ENCODE results near the gene UBE2G1.
"Not testable (repeated sequence)": the region's sequence is repeated elsewhere in the genome, so short reads cannot be mapped to it uniquely, and the experiment has no call there.

UBE2G1 gene, protein sequence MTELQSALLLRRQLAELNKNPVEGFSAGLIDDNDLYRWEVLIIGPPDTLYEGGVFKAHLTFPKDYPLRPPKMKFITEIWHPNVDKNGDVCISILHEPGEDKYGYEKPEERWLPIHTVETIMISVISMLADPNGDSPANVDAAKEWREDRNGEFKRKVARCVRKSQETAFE

DNA sequence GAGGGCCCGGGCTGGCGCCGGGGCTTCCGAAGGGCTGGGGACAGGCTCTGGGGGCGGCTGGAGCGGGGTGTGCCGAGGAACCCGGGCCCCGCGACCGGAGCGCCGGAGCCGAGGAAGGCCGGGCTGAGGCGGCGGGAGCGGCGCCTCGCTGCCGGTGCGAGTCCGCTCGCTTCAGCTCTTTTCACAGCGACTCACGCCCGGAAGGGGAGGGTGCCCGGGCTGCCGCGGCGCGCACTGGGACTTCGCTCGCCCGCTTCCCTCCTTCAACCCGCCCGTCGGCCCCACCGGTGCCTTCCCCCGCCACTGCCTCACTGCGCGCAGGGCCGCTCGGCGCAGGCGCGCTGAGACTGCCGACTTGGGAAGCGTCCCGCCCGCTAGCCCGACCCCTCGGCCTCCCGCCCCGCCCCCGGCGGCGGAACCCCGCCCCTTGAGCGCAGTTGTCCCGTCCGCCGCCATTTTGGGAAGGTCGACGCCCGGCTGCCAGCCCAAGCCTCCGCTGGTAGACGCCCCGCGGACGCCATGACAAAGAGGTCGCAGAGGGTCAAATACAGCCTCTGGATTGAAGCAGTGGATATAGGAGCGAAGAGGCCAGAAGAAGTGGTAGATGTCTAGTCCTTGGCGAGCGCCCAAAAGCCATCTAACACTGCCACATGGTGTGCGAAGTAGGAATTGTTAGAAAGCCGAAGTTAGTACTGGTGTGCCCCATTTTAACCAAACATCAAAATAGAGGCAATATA, at the start of gene UBE2G1:
TSS of gene UBE2G1 (minus strand) at position 349 of the 737 bp plus-strand sequence. CDS start 359 bp downstream, outside the sequence.
- FAIRE-seq: peak; percentile 37
- DNase-seq (ENCODE audit: low spot score): peak; percentile 95

DNA sequence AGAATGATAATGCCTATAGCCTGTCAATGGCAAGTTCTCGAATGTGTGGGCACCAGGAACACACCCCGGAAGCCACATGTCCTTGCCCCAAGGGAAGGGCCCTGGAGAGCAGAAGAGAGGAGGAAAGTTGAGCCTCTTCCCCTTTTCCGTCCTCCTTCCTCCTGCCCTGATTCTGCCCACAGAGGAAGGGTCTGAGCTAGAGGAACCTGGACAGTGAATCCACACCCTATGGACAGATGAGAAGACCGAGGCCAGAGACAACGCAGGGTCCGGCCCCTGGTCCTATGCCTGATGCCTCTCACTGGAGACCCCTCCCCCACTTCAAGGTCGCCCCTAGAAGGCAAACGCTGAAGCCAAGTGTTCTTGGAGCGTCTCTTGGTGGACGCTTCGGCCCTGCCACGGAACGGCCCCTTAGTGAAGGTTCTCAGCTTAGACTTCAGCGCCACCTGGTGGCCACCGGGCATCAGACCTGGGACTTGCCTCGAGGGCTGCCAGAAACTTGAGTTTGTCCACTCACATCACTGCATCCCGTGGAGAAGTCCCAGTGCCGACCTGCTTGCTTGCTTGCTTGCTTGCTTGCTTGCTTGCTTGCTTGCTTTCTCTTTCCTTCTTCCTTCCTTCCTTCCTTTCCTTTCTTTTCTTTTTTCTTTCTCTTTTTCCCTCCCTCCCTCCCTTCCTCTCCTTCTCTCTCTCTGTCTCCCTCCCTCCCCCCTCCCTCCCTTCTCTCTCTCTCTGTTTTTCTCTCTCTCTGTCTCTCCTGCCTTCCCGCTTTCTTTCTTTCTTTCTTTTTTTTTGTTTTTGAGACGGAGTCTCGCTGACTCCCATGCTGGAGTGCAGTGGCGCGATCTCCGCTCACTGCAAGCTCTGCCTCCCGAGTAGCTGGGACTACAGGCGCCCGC, 46.7 kb upstream of the UBE2G1 start:
- DNase-seq (ENCODE audit: low spot score) (peak; percentile 81), FAIRE-seq (no peak)

DNA sequence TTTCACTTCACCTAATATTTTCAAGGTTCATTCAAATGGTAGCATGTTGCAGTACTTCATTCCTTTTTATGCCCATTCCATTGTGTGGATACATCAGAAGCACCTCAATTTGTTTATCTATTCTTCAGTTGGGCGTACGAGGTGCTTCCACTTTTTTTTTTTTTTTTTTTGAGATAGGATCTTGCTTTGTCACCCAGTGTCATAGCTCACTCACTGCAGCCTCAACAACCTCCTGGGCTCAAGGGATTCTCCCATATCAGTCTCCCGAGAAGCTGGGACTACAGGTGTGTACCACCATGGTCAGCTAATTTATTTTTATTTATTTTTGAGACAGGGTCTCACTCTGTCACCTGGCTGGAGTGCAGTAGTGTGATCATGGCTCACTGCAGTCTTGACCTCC, 44.7 kb upstream of the UBE2G1 start:
- FAIRE-seq (no peak), DNase-seq (ENCODE audit: low spot score) (no peak)

DNA sequence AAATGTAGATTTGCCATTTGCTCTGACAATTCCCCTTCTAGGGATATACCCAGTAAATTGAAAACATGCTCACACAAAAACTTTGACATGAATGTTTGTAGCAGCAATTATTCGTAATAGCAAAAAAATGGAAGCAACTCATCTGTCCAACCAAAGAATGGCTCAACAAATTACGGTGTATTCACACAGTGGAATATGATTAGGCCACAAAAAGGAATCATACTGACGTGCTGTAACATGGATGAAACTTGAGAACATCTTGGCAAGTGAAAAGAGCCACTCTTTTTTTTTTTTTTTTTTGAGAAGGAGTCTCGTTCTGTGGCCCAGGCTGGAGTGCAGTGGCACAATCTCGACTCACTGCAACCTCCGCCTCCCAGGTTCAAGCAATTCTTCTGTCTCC, 43.2 kb upstream of the UBE2G1 start:
- FAIRE-seq: no peak
- DNase-seq (ENCODE audit: low spot score): no peak

DNA sequence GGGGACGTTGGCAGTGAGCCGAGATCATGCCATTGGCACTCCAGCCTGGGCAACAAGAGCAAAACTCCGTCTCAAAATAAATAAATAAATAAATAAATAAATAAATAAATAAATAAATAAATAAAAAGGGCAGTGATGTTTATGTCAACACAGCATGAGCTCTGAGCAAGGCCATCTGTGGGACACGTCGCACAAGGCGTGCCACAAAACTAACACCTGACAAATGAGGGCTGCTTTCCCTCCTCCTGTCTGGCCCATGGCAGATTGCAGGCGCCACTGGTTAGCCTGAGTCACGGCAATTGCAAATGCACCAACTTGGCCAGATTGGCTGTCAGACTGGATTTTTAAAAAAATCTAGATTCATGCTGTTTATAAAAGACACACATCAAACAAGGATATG, 41.4 kb upstream of the UBE2G1 start:
- no peak for DNase-seq (ENCODE audit: low spot score)
- FAIRE-seq: no peak

DNA sequence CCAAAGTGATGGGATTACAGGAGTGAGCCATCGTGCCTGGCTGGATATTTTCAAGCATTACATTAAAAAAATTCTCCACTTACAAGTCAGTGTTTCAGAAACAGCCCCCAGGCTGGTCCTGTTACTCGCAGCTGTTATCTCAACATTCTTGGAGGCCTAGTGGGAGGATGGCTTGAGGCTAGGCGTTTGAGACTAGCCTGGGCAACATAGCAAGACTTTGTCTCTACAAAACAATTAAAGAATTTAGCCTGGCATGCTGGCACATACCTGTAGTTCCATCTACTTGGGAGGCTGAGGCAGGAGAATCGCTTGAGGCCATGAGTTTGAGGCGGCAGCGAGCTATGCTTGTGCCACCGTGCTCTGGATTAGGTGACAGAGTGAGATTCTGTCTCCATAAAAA, 40.7 kb upstream of the UBE2G1 start:
- FAIRE-seq: no peak
- no peak for DNase-seq (ENCODE audit: low spot score)

DNA sequence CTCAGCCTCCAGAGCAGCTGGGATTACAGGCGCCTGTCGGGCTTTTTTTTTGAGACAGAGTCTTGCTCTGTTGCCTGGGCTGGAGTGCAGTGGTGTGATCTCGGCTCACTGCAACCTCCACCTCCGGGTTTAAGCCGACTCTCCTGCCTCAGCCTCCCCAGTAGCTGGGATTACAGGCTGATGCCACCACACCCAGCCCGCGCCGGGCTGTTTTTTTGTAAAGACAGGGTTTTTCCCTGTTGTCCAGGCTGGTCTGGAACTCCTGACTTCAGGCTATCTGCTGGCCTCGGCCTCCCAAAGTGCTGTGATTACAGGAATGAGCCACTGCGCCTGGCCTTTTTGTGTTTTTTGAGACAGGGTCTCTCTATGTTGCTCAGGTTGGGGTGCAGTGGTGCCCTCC, 39.9 kb upstream of the UBE2G1 start:
- no peak for DNase-seq (ENCODE audit: low spot score)
- no peak for FAIRE-seq

DNA sequence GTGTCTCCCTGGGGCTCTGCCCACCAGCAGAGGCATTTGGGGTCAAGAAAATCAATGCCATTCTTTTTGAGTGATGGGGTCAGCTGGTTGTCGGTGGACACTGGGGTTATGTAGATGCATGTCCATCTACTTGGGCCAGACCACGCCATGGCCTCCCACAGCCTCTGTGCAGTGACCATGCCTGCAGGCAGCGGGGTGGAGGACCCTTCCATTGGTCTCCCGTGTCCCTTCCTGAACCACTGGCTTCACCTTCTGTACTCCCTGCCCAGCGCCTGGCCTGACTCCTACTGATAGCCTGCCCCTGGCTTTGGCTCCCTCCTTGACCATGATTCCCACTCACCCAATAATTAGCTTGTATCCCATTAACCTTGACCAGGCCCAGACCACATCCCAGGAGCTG, 39.2 kb upstream of the UBE2G1 start:
- no peak for FAIRE-seq
- DNase-seq (ENCODE audit: low spot score): no peak

DNA sequence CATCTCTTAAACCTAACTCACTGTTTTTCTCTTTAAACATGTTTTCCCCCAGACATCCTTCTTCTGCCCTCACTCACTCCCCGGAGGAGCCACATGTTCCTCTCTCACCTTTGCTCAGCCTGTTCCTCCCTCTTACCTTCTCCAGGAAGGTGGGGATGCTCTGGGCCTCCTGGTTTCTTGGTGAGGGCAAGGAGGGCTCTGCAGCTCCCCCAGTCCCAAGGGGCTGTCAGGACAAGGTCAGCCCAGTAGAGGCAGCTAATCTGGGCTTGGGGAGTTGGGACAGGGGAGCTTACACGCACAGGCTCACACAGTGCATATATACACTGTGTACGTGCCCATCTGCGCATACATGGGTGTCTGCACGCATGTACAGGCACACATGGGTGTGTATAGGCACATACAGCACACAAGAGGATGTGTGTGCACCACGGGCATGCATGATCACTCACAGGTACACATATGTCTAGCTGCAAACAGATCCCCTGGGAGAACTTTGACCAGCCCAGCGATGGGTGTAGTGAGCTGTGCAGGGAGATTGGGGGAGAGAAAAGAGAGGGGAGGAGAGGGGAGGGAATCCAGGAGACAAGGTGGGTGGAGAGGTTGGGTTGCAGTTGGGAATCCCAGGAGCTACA, 38.7 kb upstream of the UBE2G1 start:
- FAIRE-seq (no peak), DNase-seq (ENCODE audit: low spot score) (no peak)

DNA sequence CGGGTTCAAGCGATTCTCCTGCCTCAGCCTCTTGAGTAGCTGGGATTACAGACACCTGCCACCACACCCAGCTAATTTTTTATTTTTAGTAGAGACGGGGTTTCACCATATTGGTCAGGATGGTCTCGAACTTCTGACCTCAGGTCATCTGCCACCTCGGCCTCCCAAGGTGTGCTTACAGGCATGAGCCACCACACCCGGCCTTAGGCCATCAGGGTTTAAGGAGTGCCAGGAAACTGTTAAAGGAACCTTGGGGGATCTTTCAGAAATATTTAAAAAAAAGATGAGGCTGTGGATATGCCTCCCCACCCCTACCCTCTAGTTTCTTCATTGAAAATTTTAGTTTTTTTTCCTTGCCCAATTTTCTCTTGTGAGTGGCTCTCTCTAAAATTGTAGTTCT, 31.4 kb upstream of the UBE2G1 start:
- no peak for DNase-seq (ENCODE audit: low spot score)
- no peak for FAIRE-seq

DNA sequence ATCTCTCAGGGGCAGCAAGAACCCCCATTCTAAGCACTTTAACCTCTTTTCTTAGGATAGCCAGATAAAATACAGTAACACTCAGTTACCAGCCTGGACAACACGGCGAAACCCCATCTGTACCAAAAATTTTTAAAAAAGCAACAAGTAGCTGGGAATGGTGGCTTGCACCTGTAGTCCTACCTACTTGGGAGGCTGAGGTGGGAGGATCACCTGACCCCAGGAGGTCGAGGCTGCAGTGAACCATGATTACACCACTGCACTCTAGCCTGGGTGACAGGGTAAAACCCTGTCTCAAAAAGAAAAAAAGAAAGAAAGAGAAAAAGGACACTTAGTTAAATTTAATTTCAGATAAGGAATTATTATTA, 28.6 kb upstream of the UBE2G1 start:
- FAIRE-seq: no peak
- DNase-seq (ENCODE audit: low spot score): no peak

DNA sequence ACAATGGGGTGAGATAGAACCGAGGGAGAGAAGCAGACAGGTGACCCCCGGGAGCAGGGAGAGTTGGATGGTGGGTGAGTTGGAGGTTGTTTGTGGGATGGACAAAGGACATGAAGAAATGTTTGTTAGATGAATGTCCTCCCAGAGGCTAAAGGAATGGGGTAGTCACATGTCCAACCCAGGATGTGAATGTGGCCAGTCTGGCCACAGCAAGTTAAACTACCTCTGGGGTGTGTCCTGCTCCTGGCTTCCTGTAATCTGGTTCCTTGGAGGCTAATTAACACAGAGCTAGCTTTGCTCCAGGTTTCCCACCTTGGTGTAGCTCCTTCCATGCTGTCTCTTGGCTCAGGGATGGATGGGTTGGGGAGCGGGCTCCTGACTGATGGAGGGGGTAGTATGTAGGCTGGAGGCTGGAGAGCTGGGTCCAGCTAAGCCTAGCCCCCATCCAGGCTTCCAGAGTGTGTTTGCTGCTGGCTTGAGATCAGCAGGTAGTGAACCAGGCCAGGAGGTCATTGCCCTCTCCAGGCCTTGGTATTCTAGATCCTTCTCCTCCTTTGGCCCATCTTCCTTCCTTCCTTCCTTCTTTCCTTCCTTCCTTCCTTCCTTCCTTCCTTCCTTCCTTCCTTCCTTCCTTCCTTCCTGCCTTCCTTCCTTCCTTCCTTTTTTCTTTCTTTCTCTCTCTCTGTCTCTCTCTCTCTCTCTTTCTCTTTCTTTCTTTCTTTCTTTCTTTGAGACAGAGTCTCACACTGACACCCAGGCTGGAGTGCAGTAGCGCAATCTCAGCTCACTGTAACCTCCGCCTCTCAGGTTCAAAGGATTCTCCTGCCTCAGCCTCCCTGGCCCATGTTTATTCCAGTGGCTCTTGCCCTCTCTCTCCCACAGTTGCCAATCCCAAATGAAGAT, 28.0 kb upstream of the UBE2G1 start:
- FAIRE-seq (no peak), DNase-seq (ENCODE audit: low spot score) (no peak)

DNA sequence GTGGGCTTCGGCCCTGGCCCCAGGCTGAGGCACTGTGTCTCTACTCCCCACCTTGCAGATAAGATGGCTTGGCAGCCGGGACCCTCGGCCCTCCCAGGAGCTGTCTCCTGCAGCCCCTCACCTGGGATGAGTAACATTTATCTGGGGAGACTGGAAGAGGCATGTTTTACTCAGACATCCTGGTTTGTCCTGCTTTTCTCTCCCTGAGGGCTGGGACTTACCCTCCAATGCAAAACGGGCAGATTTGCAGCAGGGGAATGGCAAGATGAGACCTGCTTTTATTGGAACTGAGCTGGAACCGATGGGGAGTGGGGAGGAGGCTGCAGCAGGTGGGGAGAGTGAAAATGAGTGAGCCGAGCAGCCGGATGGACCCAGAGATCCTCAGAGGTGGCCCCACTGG, 27.3 kb upstream of the UBE2G1 start:
- FAIRE-seq: no peak
- DNase-seq (ENCODE audit: low spot score): no peak

DNA sequence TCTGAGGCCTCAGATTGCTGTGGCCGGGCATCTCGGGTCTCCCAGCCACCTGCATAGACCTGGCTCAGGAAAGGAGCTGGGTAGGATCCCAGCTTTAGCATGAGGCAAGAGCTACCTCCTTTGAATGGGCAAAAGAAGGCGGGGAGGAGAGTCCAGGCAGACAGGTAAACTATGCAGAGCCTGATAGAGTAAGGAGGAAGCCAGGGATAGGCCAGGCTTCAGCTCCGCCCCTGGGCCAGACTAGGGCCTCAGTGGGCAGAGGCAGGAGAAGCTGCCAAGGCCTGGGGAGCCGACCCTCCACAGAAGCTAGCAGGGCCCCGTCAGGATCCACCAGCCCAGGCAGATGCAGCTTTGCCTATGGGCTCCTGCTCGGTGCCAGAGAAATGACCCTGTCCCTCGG, 22.6 kb upstream of the UBE2G1 start:
- no peak for DNase-seq (ENCODE audit: low spot score)
- no peak for FAIRE-seq

DNA sequence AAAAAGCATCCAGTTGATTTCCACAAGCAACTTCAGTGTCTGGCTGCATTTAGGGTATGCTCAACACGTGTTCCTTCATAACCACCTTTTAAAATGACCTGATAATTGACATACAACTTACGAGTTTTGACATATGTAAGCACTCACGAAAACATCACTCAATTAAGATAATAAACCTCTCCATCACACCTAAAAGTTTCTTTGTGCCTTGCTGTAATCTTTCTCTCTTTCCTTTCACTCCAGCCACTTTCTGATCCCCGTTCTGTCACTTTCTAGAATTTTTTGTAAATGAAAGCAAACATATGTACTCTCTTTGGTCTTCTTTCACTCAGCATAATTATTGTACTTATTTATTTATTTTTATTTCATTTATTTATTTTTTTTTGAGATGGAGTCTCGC, 20.7 kb upstream of the UBE2G1 start:
- FAIRE-seq (no peak), DNase-seq (ENCODE audit: low spot score) (no peak)

DNA sequence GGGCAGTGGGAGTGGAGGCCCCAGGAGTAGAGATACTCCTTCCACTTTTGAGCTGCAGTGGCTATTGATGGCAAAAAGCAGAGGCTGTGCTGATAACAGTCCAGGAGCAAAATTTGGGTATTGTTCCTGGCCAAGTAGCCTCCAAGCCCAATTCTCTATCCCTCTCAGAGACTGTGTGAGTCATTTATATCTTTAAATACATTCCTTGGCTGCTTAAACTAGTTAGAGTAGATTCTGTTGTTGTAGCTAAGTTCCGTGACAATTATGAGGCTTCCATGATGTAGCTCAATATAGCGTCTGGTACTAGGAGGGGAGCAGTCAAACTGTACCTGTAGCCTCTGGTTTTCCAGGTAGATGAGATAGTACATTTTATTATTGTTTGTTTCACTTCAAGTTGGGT, 19.9 kb upstream of the UBE2G1 start:
- DNase-seq (ENCODE audit: low spot score): no peak

DNA sequence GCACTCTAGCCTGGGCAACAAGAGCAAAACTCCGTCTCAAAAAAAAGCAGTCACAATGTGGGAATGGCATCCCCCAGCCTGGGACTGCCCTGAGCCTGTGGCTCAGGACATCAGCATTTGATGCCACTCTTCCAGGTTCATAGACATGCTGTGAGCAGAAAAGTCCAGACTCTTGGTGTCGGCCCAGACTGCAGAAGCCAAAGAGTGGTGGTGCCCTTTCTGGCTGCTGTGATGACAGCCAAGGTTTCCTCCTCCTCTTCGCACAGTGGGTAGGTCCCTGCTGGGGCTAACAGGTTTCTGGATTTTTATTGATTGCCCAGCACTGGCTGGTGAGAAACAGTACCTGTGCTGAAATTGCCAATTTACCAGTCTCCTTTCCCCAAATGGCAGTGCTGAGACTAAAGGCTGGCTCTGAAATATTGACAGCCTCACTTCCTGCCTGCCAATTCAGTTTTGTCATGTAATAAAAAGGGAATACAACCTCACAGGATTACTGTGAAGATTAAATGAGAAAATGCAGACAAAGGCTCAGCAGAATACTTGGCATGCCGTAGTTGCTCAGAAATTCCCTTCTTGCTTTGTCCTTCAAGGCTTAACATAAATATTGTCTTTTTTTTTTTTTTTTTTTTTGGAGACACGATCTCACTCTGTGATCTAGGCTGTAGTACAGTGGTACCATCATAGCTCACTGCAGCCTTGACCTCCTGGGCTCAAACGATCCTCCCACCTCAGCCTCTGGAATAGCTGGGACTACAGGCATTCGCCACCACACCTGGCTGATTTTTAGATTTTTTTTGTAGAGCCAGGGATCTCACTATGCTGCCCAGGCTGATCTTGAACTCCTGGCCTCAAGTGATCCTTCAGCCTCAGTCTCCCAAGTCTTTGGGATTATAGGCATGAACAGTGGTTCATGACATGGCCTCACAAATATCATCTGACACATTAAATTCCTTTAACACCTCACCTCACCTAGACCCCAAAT, 15.5 kb upstream of the UBE2G1 start:
- no peak for FAIRE-seq
- DNase-seq (ENCODE audit: low spot score): no peak

More for the DNA sequence above, 19.9 kb upstream of the UBE2G1 start:
- no peak for FAIRE-seq

DNA sequence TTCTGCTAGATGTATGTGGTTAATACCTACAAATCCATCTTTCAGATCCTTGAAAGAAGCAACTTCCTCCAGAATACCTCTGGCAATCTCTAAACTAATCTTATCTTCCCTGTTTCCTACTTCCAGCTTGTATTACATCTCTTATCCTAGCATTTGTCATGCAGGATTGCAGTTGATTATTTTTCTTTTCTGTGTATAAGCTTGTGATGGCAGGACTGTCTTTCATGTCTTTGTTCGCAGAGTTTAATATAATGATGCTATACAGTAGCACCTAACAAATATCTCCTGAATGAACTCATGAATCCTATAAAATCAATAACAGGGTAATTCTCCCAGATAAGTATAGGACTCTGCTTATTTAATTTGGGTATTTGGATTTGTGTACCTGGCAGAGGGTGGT, 12.2 kb upstream of the UBE2G1 start:
- FAIRE-seq (no peak), DNase-seq (ENCODE audit: low spot score) (no peak)

DNA sequence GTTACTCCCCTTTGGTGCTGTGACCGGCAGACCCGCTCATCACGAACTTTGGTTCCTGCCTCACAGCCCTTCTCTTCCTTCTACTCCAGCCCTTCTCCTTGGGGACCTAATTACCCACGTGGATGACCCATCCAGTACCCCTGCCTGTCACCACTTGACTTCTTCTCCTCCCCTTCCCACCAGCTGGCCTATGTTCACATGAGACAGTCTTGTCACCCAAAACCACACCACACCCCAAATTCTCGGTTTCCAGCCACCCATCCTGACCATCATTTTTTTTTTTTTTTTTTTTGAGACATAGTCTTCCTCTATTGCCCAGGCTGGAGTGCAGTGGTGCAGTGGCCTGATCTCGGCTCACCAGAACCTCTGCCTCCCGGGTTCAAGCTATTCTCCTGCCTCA, 10.8 kb upstream of the UBE2G1 start:
- not testable (repeated sequence) for DNase-seq (ENCODE audit: low spot score); FAIRE-seq
